Stimulated activated CD8-positive, alpha-beta memory T cell treated with anti-CD3 and anti-CD28 coated beads, Interleukin-12 subunit alpha, Interleukin-12 subunit beta, amount 100 ng/mL, for 24 hours (primary cell): ENCODE results near the gene LDAH.
"Not testable (repeated sequence)": the region's sequence is repeated elsewhere in the genome, so short reads cannot be mapped to it uniquely, and the experiment has no call there.

Experiments
- DNase-seq: peaks from one replicate; pipeline ENCODE4 v3.0.0-alpha.2; 2020; ENCODE audit errors: extremely low read depth

LDAH gene

GRCh38 chr2:20822535-20823490, at the start of gene LDAH:
TSS of gene LDAH (minus strand) at chr2:20823101. CDS start at chr2:20801463, 21,638 bp downstream.
- DNase-seq, result peak; percentile 69

GRCh38 chr2:20868377-20868776, 45.5 kb upstream of the LDAH start:
- DNase-seq, result peak; percentile 19

- no peak for DNase-seq
Measured at GRCh38 chr2:20862850-20863249, 39.9 kb upstream of the LDAH start.

GRCh38 chr2:20855456-20855855, 32.6 kb upstream of the LDAH start:
- no peak for DNase-seq

GRCh38 chr2:20852670-20853069, 29.8 kb upstream of the LDAH start:
- no peak for DNase-seq

- DNase-seq, result no peak
Measured at GRCh38 chr2:20852139-20852538, 29.2 kb upstream of the LDAH start.

- no peak for DNase-seq
Measured at GRCh38 chr2:20844246-20844645, 21.3 kb upstream of the LDAH start.

GRCh38 chr2:20839052-20839451, 16.2 kb upstream of the LDAH start:
- DNase-seq, result no peak

GRCh38 chr2:20838016-20838415, 15.1 kb upstream of the LDAH start:
- DNase-seq, result no peak

GRCh38 chr2:20836521-20836920, 13.6 kb upstream of the LDAH start:
- no peak for DNase-seq

- no peak for DNase-seq
Measured at GRCh38 chr2:20834331-20834730, 11.4 kb upstream of the LDAH start.

GRCh38 chr2:20832606-20833005, 9.7 kb upstream of the LDAH start:
- DNase-seq, result no peak

GRCh38 chr2:20829861-20830260, 7.0 kb upstream of the LDAH start:
- DNase-seq, result no peak

- DNase-seq, result no peak
Measured at GRCh38 chr2:20823917-20824316, 1.0 kb upstream of the LDAH start.

GRCh38 chr2:20818820-20819219, 4.1 kb downstream of the LDAH start:
- no peak for DNase-seq

GRCh38 chr2:20815216-20815615, 7.7 kb downstream of the LDAH start:
- DNase-seq, result no peak

GRCh38 chr2:20812779-20813178, 10.1 kb downstream of the LDAH start:
- DNase-seq, result no peak

- DNase-seq, result no peak
Measured at GRCh38 chr2:20806286-20806685, 16.6 kb downstream of the LDAH start.

GRCh38 chr2:20803974-20804373, 18.9 kb downstream of the LDAH start:
- no peak for DNase-seq

GRCh38 chr2:20803226-20803682, 19.6 kb downstream of the LDAH start:
- DNase-seq, result no peak

- no peak for DNase-seq
Measured at GRCh38 chr2:20797096-20797495, 25.8 kb downstream of the LDAH start.

- DNase-seq, result no peak
Measured at GRCh38 chr2:20796374-20796791, 26.5 kb downstream of the LDAH start.

- DNase-seq, result not testable (repeated sequence)
Measured at GRCh38 chr2:20793944-20794343, 29.0 kb downstream of the LDAH start.
